IPS-18a (cell line): Measurements from ENCODE around the gene KCNAB3.

Experiments
- H3K27ac ChIP-seq: one replicate; pipeline ENCODE4 v1.5.1; 2013; ENCODE audit warnings: low read length
- H3K27me3 ChIP-seq: one replicate; pipeline ENCODE4 v1.6.1; 2013; ENCODE audit warnings: mild to moderate bottlenecking, low read length; ENCODE audit not compliant: control insufficient read depth, insufficient read depth
- H3K36me3 ChIP-seq: one replicate; pipeline ENCODE4 v1.6.1; 2013; ENCODE audit warnings: low read depth, low read length; ENCODE audit not compliant: control insufficient read depth
- H3K4me1 ChIP-seq: one replicate; pipeline ENCODE4 v1.6.1; 2013; ENCODE audit warnings: low read depth, low read length; ENCODE audit not compliant: control insufficient read depth
- H3K4me3 ChIP-seq: one replicate; pipeline ENCODE4 v1.5.1; 2013; ENCODE audit warnings: low read length
- H3K9ac ChIP-seq: one replicate; pipeline ENCODE4 v1.6.1; 2013; ENCODE audit warnings: mild to moderate bottlenecking, low read length, moderate library complexity
- H3K9me3 ChIP-seq: one replicate; pipeline ENCODE4 v1.6.1; 2013; ENCODE audit warnings: low read depth, low read length; ENCODE audit not compliant: control insufficient read depth

Gene KCNAB3

DNA sequence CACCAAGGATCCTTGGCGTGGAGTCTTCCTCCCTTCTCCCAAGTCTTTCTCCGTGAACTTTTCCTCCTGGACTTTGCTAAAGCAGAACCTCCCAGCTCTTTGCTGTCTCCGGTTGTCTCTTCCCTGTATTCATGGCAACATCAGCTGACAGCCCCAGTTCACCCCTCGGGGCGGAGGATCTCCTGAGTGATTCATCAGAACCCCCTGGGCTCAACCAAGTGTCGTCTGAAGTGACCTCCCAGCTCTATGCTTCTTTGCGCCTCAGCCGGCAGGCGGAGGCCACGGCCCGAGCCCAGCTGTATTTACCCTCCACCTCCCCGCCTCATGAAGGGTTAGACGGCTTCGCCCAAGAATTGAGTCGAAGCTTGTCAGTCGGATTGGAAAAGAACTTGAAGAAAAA lies 3.3 kb upstream of the KCNAB3 start:
- H3K4me1 ChIP-seq: peaks cover 10% of the 10 kb centered on the region
- H3K4me3 ChIP-seq: peak overlapping the region; percentile 75
- H3K27ac ChIP-seq: no peak overlapping the region
- peak overlapping the region; percentile 48 for H3K9ac ChIP-seq
- peaks cover 30% of the 10 kb centered on the region for H3K27me3 ChIP-seq
- H3K36me3 ChIP-seq: no peaks in the 10 kb centered on the region
- no peaks in the 10 kb centered on the region for H3K9me3 ChIP-seq

DNA sequence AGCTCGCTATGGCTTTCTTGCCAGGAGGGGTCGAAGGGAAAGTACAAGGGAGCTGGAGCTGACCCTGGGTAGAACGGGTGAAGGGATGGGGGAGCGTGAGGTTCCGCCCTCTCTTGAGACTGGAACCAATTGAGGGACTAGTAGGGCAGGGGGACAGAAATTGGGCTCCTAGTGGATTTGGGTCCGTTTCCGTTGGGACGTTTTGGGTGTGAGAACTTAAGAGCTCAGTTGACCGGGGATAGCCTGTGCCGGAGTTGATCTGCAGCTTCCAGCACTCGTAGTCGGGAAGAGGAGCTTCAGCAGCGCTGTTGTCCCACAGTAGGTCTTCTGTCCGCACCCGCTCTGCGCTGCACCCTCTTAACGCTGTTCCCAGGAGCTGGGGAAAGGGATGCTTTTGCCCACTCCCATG lies 2.8 kb upstream of the KCNAB3 start:
- no peak overlapping the region for H3K27ac ChIP-seq
- peaks cover 34% of the 10 kb centered on the region for H3K27me3 ChIP-seq
- no peaks in the 10 kb centered on the region for H3K9me3 ChIP-seq
- peaks cover 10% of the 10 kb centered on the region for H3K4me1 ChIP-seq
- H3K4me3 ChIP-seq: peak overlapping the region; percentile 75
- H3K36me3 ChIP-seq: no peaks in the 10 kb centered on the region
- peak overlapping the region; percentile 48 for H3K9ac ChIP-seq

DNA sequence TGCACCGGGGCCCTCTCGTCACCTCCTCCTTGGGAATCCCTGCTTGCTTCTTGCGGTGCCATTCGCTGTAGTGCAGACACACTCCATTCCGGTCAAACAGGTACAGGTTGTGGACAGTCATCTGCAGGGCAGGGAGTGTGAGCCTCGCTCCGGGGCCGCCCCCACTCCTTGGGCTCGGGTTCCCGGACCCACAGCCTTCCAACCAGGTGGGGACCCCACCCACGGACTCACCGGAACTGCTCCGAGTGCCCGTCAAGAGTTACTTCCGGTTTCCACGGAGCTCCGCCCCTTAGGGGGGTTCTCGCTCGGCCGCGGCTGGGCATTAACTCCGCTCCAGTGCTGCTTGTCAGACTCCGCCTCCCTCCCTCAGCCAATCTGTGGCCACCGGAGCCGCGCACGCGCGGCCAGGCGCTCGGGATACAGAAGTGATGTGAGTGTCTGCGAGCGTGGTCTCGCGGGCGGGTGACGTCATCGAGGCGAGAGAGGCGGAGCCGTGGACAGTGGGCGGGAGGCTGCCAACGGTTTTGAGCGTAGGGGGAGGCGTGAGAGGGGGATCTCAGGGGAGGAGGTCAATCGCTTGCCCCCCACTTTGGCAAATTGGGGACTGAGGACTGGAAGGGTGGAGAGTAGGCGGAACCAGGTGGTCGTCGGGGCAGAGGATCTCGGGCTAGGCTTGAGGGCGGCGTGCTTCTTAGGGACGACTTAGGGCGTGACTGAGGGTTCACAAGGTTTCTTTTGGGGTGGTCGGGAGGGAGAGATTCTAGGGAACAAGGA lies 2.2 kb upstream of the KCNAB3 start, which contains the start of the genes CNTROB and TRAPPC1:
TSS of gene CNTROB (plus strand) at position 498 of the 774 bp plus-strand sequence. CDS start 874 bp downstream, outside the sequence.
TSS of gene TRAPPC1 (minus strand) at position 238 of the 774 bp plus-strand sequence. CDS start at position 121, 117 bp downstream.
- peak within 1 kb of the TSS; percentile 48 for H3K9ac ChIP-seq

DNA sequence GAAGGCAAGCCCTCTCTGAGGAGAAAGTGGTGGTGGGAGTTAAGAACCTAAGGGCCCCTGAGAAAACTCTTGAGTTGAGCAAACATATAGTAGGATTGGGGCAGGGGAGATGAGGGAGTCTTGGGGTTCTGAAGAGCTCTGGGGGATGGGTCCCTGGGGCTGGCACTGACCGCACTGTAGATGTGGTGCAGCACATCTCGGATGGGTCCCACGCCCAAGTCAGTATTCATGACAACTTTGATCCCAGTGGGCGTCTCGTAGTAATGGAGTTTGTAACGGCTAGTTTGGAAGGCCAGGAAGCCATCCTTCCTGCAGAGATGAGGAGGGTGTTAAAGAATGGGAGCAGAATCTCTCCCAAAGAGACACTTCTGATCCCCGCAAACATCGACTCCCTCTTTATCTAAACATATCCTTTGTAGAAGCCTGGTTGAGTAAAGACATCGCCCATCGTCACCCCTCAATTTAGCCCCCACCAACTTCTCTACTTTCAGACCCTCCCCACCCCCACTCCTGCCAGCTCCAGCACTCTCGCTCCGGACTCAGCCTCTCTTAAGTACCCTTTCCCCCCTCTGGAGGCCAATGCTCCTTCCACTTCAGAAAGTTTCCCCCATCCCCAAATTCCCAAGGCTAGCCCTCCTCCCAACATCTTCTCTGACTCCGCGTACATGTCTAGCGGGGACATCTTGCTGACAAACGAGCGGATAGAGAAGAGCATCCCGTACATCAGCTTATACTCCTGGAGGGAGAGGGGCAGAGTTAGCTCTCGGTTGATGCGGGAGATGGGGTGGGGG lies 1.4 kb upstream of the KCNAB3 start:
- H3K27me3 ChIP-seq: peaks cover 49% of the 10 kb centered on the region
- peaks cover 10% of the 10 kb centered on the region for H3K4me1 ChIP-seq

More for the DNA sequence above, 2.2 kb upstream of the KCNAB3 start, which contains the start of the genes CNTROB and TRAPPC1:
- H3K27me3 ChIP-seq: peaks cover 40% of the 10 kb centered on the region
- no peak within 1 kb of the TSS for H3K27ac ChIP-seq
- peak within 1 kb of the TSS; percentile 75 for H3K4me3 ChIP-seq
- H3K36me3 ChIP-seq: no peaks in the 10 kb centered on the region
- no peaks in the 10 kb centered on the region for H3K9me3 ChIP-seq
- H3K4me1 ChIP-seq: peaks cover 10% of the 10 kb centered on the region

DNA sequence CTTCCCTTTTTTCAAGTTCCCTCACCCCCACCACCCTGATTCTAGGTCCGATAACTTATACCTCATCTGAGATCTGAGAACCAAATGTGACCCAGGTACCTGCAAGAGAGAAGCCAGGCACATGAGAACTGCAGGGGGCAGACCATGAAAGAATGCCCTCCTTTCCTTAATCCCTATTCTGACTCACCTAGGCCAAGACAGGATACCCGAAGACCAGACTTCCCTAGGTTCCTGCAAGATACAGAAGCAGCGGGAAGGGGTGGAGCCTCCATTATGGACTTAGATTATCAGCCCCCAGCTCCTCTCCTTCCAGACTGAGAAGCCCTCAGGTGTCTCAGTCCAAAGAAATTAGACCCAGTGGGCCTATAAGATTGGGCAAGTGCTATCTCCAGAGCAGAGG lies 2.1 kb downstream of the KCNAB3 start:
- Histone ChIP-seq H3K27ac (no peak overlapping the region), H3K9me3 (no peaks in the 10 kb centered on the region), H3K4me3 (no peak overlapping the region), H3K27me3 (peaks cover 70% of the 10 kb centered on the region), H3K4me1 (peaks cover under 1% of the 10 kb centered on the region), H3K36me3 (no peaks in the 10 kb centered on the region), H3K9ac (no peak overlapping the region)

More for the DNA sequence above, 1.4 kb upstream of the KCNAB3 start:
- H3K4me3 ChIP-seq: peak overlapping the region; percentile 75
- no peaks in the 10 kb centered on the region for H3K36me3 ChIP-seq
- peak overlapping the region; percentile 13 for H3K9ac ChIP-seq
- no peaks in the 10 kb centered on the region for H3K9me3 ChIP-seq
- no peak overlapping the region for H3K27ac ChIP-seq

DNA sequence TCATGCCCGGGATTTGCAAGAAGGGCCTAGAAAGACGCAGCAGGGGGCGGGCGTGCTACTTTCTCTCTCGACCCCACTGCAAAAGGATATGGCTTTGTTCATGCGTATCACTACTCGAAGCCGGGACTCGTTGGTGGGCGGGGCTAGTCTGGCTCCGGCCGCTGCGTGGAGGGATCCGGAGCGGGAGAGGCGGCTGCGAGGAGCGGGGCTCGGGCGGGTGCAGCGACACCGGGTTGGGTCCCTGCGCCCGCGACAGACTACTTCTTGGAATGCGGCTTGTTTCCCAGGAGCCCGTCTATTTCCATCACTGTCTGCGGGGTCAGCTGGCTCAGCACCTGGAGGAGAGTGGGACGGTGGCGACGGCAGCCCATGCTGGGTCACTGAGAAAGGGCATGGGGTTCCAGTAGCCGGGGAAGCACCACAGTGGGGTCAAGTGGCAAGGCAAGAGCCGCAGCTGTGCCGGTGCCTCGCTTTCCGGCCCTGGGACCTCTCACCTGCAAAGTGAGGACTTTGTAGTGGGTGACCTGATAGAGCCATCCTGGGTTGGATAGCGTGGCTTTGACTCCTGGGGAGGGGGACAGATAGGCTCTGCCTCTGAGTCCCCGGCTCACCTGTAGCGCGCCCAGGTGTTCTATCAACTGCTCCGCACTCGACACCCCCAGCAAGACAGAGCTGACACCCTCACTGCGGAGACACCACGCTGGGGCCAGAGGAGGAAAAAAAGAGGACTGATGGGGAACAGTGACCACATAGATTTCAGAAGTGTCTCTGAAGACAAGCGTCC lies 6.6 kb downstream of the KCNAB3 start:
- peak overlapping the region; percentile 49 for H3K4me3 ChIP-seq

DNA sequence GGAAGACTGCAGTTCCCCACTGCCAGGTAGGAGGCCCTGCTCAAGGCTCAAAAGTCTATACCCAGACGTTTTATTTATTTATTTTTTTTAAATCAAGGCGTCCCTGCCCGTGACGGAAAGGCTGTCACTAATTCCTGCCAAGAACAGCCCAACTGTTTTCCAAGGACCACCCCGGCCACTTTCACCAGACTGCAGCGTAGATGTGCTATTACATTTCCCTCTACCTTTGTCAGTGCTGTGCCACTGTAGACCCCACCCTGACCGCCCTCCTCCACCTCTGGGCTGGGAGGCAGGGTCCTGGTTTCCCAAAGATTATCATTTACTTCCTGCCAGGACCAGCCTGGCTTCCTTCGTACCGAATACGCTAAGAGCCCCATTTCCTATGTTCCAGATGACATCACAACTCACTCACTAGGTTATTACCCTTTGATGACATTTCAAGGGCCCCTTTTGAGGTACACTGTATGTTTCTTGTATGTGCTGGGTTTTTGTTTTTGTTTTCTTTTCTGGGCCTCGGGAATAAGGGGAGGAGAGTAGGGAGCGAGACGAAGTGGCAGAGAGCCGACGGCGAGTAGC lies 7.3 kb downstream of the KCNAB3 start:
- Histone ChIP-seq H3K27me3 (peaks cover 79% of the 10 kb centered on the region), H3K9me3 (no peaks in the 10 kb centered on the region), H3K4me1 (peaks cover 11% of the 10 kb centered on the region), H3K36me3 (no peaks in the 10 kb centered on the region), H3K4me3 (peak overlapping the region; percentile 49), H3K27ac (no peak overlapping the region), H3K9ac (peak overlapping the region; percentile 23)

More for the DNA sequence above, 6.6 kb downstream of the KCNAB3 start:
- H3K27ac ChIP-seq: no peak overlapping the region
- H3K9ac ChIP-seq: peak overlapping the region; percentile 35
- no peaks in the 10 kb centered on the region for H3K9me3 ChIP-seq
- H3K4me1 ChIP-seq: peaks cover 11% of the 10 kb centered on the region
- no peaks in the 10 kb centered on the region for H3K36me3 ChIP-seq
- H3K27me3 ChIP-seq: peaks cover 79% of the 10 kb centered on the region

DNA sequence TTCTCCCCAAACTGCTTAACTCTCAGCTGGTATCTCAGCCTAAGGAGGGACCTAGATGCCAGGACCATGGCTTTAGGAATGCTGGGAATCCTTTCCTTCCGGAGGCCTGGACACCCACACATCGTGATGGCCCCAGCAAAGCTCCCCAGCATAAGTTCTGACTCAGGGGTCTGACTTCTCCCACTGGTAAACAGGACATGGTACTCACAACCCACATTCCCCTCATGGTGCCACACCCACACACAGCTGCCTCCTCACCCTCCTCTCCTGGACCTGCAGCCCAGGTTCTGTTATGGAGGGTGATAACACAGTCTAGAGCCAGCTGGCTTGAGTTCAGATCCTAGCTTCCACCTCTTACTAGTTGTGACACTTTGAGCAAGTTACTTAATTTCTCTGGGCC lies 12.8 kb downstream of the KCNAB3 start:
- peaks cover 55% of the 10 kb centered on the region for H3K27me3 ChIP-seq
- no peak overlapping the region for H3K4me3 ChIP-seq
- no peaks in the 10 kb centered on the region for H3K9me3 ChIP-seq
- no peaks in the 10 kb centered on the region for H3K36me3 ChIP-seq
- H3K9ac ChIP-seq: no peak overlapping the region
- peaks cover 5% of the 10 kb centered on the region for H3K4me1 ChIP-seq
- no peak overlapping the region for H3K27ac ChIP-seq

DNA sequence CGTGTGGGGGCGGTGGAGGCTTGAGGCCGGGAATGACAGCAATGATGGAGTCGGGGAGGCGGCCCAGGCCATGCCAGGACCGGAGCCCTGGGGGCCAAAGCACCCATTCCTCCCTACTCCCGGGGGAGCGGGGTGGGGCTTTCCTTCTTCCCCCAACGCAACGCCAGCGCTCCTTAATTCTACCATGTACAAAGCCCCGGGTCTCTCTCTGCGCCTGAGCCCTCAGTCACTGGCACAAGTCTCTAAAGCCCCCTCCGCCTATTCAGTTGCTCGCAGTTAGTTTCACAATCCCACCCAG lies 13.3 kb downstream of the KCNAB3 start:
- no peak overlapping the region for H3K9ac ChIP-seq
- no peaks in the 10 kb centered on the region for H3K36me3 ChIP-seq
- H3K4me1 ChIP-seq: peaks cover 3% of the 10 kb centered on the region
- H3K9me3 ChIP-seq: no peaks in the 10 kb centered on the region
- H3K27me3 ChIP-seq: peaks cover 51% of the 10 kb centered on the region
- no peak overlapping the region for H3K27ac ChIP-seq
- peak overlapping the region; percentile 35 for H3K4me3 ChIP-seq

DNA sequence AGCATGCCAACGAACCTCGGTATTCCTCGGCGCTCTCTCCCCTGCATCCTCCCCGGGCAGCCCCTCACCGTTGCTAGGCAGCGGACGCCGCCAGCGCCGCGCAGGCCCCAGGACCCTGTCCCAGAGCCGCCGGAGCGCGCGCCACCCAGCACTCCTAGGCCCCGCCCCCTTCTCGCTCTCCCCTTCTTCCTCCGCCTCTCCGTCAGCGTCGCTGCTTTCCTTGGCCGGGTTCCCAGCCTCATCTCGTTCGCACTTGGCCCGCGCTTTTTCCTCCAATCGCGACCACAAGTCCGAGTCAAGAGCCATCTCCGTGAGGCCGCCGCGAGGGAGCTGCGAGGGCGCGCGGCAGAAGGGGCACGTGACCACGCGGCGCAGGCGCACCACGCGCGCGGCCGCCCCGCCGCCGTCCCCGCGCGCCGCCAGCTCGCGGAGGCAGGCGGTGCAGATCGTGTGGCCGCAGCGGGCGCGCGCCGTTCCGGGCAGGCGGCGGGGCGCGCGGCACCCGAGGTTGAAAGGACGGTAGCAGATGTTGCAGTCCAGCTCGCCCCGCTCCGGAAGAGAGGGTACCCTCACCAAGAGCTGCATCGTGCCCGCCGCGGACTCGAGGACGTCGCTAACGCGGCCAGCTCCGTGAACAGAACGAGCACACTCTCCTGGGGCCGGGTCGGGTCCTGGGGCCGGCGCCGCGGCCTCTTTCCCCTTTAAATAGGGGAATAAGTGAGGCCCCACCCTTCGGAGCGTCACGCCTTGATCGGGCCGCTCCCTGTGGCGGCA lies 13.9 kb downstream of the KCNAB3 start, which contains the start of gene RNF227:
TSS of gene RNF227 (minus strand) at position 679 of the 774 bp plus-strand sequence. CDS start at position 585, 94 bp downstream.
- no peak within 1 kb of the TSS for H3K27ac ChIP-seq
- H3K9ac ChIP-seq: no peak within 1 kb of the TSS
- H3K36me3 ChIP-seq: no peaks in the 10 kb centered on the region
- peaks cover 45% of the 10 kb centered on the region for H3K27me3 ChIP-seq
- peaks cover 3% of the 10 kb centered on the region for H3K4me1 ChIP-seq
- no peaks in the 10 kb centered on the region for H3K9me3 ChIP-seq
- H3K4me3 ChIP-seq: peak within 1 kb of the TSS; percentile 47
